Naive thymus-derived CD8-positive, alpha-beta T cell (primary cell): ENCODE data around the gene NCAN. TPM values are rescaled to one million over a fixed set of nuclear protein-coding genes. Genes with fewer than 3 reads are reported as not detected.

Experiments
- ATAC-seq, 2 donors: fragments of 150-1000 bp; cut with Tn5 transposase in 1 of 2; sonication (Bioruptor Pico), chemical (Tn5 transposase) in 1 of 2; 1 replicate in 1 of 2; 2 replicates in 1 of 2; pipeline ENCODE4 v1.10.0; 2021; ENCODE audit warnings: mild to moderate bottlenecking in 2 of 2, moderate library complexity in 2 of 2
- POLR2A ChIA-PET: fragments of 350-600 bp; sonication (Branson Sonifier 250); formaldehyde crosslinking; loops from one replicate; lab custom pipeline; 2021; ENCODE audit warnings: antibody characterized with exemption; lab: Charles Lee
- DNase-seq, 10 donors: peaks; one replicate each; pipeline versions ENCODE4 v3.0.0 to v3.0.0-alpha.2; 2020 to 2022
- H3K27ac Mint-ChIP-seq, 10 donors: one replicate each; pipeline ENCODE4 v1.8.0; 2020 to 2022; ENCODE audit warnings: mild to moderate bottlenecking in 10 of 10, mixed read lengths in 10 of 10, moderate library complexity in 4 of 10, inconsistent platforms in 1 of 10
- H3K27me3 Mint-ChIP-seq, 5 donors: one replicate each; pipeline ENCODE4 v1.8.0; 2021 to 2022; ENCODE audit warnings: mixed read lengths in 5 of 5
- H3K36me3 Mint-ChIP-seq, 3 donors: one replicate each; pipeline ENCODE4 v1.8.0; 2020 to 2022; ENCODE audit warnings: mixed read lengths in 3 of 3, mild to moderate bottlenecking in 2 of 3, inconsistent platforms in 1 of 3
- H3K4me1 Mint-ChIP-seq, 4 donors: one replicate each; pipeline ENCODE4 v1.8.0; 2021 to 2022; ENCODE audit warnings: mixed read lengths in 4 of 4
- H3K4me3 Mint-ChIP-seq, 10 donors: one replicate each; pipeline ENCODE4 v1.8.0; 2020 to 2022; ENCODE audit warnings: mild to moderate bottlenecking in 10 of 10, mixed read lengths in 10 of 10, moderate library complexity in 6 of 10, inconsistent platforms in 1 of 10
- H3K9me3 Mint-ChIP-seq, 9 donors: one replicate each; pipeline ENCODE4 v1.8.0; 2020 to 2022; ENCODE audit warnings: mixed read lengths in 9 of 9, mild to moderate bottlenecking in 3 of 9, inconsistent platforms in 1 of 9, moderate library complexity in 1 of 9
- polyA plus RNA-seq, 3 donors: library from polyadenylated mRNA; unstranded; fragments of 300-500 nt; fragmentation: Illumina TruSeq; gene quantifications; one replicate each; pipeline ENCODE4 v1.2.3, GENCODE V29; 2021
- total RNA-seq, 8 experiments: library from RNA in 2 of 8; stranded (reverse) in 2 of 8; gene quantifications; one replicate each; pipeline ENCODE4 v1.2.3 and lab custom pipeline; 2021 to 2026

The NCAN gene
- total and polyA plus RNA-seq, 5 experiments from 2014 or later = not detected

- POLR2A ChIA-PET = interaction anchor here (1.0 kb wide), 1 partner anchor 30 kb away, joined by 3 read pairs; no protein-coding TSS in a partner anchor
Measured at GRCh38 chr19:19269952-19270694, 58.4 kb downstream of the NCAN start.

GRCh38 chr19:19270749-19271571 is 59.2 kb downstream of the NCAN start:
- POLR2A ChIA-PET = interaction anchor here (1.0 kb wide), 1 partner anchor 29 kb away, joined by 3 read pairs; no protein-coding TSS in a partner anchor
- Mint-ChIP-seq H3K4me3 (peak overlapping the region in 1 of 10 donors; percentile 34), H3K27ac (no peak overlapping the region), H3K4me1 (peaks cover 3 to 13% (median 9%) of the 10 kb centered on the region in 4 donors), H3K27me3 (peaks cover 9 to 27% (median 17%) of the 10 kb centered on the region in 5 donors), H3K9me3 (no peaks in the 10 kb centered on the region), H3K36me3 (peaks cover 0 to 15% (median 7%) of the 10 kb centered on the region in 3 donors)
- DNase-seq = no peak
- no peak for ATAC-seq

More at GRCh38 chr19:19269952-19270694, 58.4 kb downstream of the NCAN start:
- H3K27ac Mint-ChIP-seq = no peak overlapping the region
- peaks cover 0 to 8% (median 2%) of the 10 kb centered on the region in 3 donors for H3K36me3 Mint-ChIP-seq
- peaks cover 9 to 25% (median 17%) of the 10 kb centered on the region in 5 donors for H3K27me3 Mint-ChIP-seq
- H3K4me1 Mint-ChIP-seq = peaks cover 3 to 13% (median 10%) of the 10 kb centered on the region in 4 donors
- H3K4me3 Mint-ChIP-seq = no peak overlapping the region
- DNase-seq (no peak), ATAC-seq (no peak)
- no peaks in the 10 kb centered on the region for H3K9me3 Mint-ChIP-seq

- Mint-ChIP-seq H3K36me3 (peaks cover 0 to 25% (median 15%) of the 10 kb centered on the region in 3 donors), H3K4me1 (peaks cover 3 to 13% (median 9%) of the 10 kb centered on the region in 4 donors), H3K9me3 (no peaks in the 10 kb centered on the region), H3K4me3 (peak overlapping the region in 6 of 10 donors; percentile 20 to 74 (median 45)), H3K27me3 (peaks cover 9 to 27% (median 17%) of the 10 kb centered on the region in 5 donors), H3K27ac (no peak overlapping the region)
- ATAC-seq (no peak), DNase-seq (no peak)
- POLR2A ChIA-PET = no interaction called here
Measured at GRCh38 chr19:19271828-19272599, 60.3 kb downstream of the NCAN start.

- ATAC-seq = no peak
- no peak overlapping the region for H3K27ac Mint-ChIP-seq
- H3K4me1 Mint-ChIP-seq = peaks cover 3 to 13% (median 9%) of the 10 kb centered on the region in 4 donors
- DNase-seq = no peak
- H3K9me3 Mint-ChIP-seq = no peaks in the 10 kb centered on the region
- no peak overlapping the region for H3K4me3 Mint-ChIP-seq
- H3K36me3 Mint-ChIP-seq = peaks cover 0 to 44% (median 27%) of the 10 kb centered on the region in 3 donors
- POLR2A ChIA-PET = no interaction called here
- peaks cover 9 to 27% (median 17%) of the 10 kb centered on the region in 5 donors for H3K27me3 Mint-ChIP-seq
Measured at GRCh38 chr19:19274146-19274545, 62.4 kb downstream of the NCAN start.

- ATAC-seq = no peak
- no peak overlapping the region for H3K4me3 Mint-ChIP-seq
Measured at GRCh38 chr19:19274716-19275565, 63.2 kb downstream of the NCAN start.

GRCh38 chr19:19276386-19276785 is 64.6 kb downstream of the NCAN start:
- Mint-ChIP-seq H3K9me3 (no peaks in the 10 kb centered on the region), H3K27ac (peak overlapping the region in 1 of 10 donors; percentile 41), H3K27me3 (peaks cover 9 to 25% (median 17%) of the 10 kb centered on the region in 5 donors), H3K36me3 (peaks cover 0 to 64% (median 41%) of the 10 kb centered on the region in 3 donors), H3K4me3 (no peak overlapping the region), H3K4me1 (peaks cover 3 to 13% (median 9%) of the 10 kb centered on the region in 4 donors)
- no peak for DNase-seq
- POLR2A ChIA-PET = no interaction called here
- no peak for ATAC-seq

More at GRCh38 chr19:19274716-19275565, 63.2 kb downstream of the NCAN start:
- POLR2A ChIA-PET = no interaction called here
- Mint-ChIP-seq H3K4me1 (peaks cover 3 to 13% (median 9%) of the 10 kb centered on the region in 4 donors), H3K36me3 (peaks cover 0 to 50% (median 31%) of the 10 kb centered on the region in 3 donors), H3K9me3 (no peaks in the 10 kb centered on the region), H3K27ac (no peak overlapping the region), H3K27me3 (peaks cover 9 to 27% (median 17%) of the 10 kb centered on the region in 5 donors)
- no peak for DNase-seq

- H3K27me3 Mint-ChIP-seq = peaks cover 9 to 23% (median 15%) of the 10 kb centered on the region in 5 donors
- H3K36me3 Mint-ChIP-seq = peaks cover 0 to 69% (median 46%) of the 10 kb centered on the region in 3 donors
- no peak overlapping the region for H3K4me3 Mint-ChIP-seq
- H3K4me1 Mint-ChIP-seq = peaks cover 3 to 13% (median 8%) of the 10 kb centered on the region in 4 donors
- H3K9me3 Mint-ChIP-seq = no peaks in the 10 kb centered on the region
- no peak for ATAC-seq
- no peak for DNase-seq
- H3K27ac Mint-ChIP-seq = no peak overlapping the region
- POLR2A ChIA-PET = no interaction called here
Measured at GRCh38 chr19:19276851-19277250, 65.1 kb downstream of the NCAN start.

- Mint-ChIP-seq H3K9me3 (no peaks in the 10 kb centered on the region), H3K36me3 (peaks cover 0 to 82% (median 50%) of the 10 kb centered on the region in 3 donors)
- POLR2A ChIA-PET = no interaction called here
Measured at GRCh38 chr19:19278315-19278714, 66.6 kb downstream of the NCAN start.

GRCh38 chr19:19279062-19279612 is 67.4 kb downstream of the NCAN start:
- Mint-ChIP-seq H3K27ac (no peak overlapping the region), H3K4me3 (no peak overlapping the region), H3K4me1 (peaks cover 0 to 1% (median 1%) of the 10 kb centered on the region in 4 donors), H3K9me3 (no peaks in the 10 kb centered on the region), H3K36me3 (peaks cover 3 to 85% (median 58%) of the 10 kb centered on the region in 3 donors), H3K27me3 (peaks cover 0 to 7% (median under 1%) of the 10 kb centered on the region in 5 donors)
- DNase-seq = no peak
- POLR2A ChIA-PET = no interaction called here
- no peak for ATAC-seq

More at GRCh38 chr19:19278315-19278714, 66.6 kb downstream of the NCAN start:
- no peak for ATAC-seq
- no peak overlapping the region for H3K27ac Mint-ChIP-seq
- H3K4me3 Mint-ChIP-seq = no peak overlapping the region
- peaks cover 6 to 15% (median 8%) of the 10 kb centered on the region in 5 donors for H3K27me3 Mint-ChIP-seq
- H3K4me1 Mint-ChIP-seq = peaks cover 3 to 10% (median 7%) of the 10 kb centered on the region in 4 donors
- no peak for DNase-seq

GRCh38 chr19:19279853-19280252 is 68.1 kb downstream of the NCAN start:
- no peak overlapping the region for H3K27ac Mint-ChIP-seq
- peaks cover 0 to 3% (median 0%) of the 10 kb centered on the region in 4 donors for H3K4me1 Mint-ChIP-seq
- ATAC-seq = no peak
- H3K4me3 Mint-ChIP-seq = no peak overlapping the region
- H3K27me3 Mint-ChIP-seq = peaks cover 0 to 2% (median 0%) of the 10 kb centered on the region in 5 donors
- no peak for DNase-seq
- POLR2A ChIA-PET = no interaction called here
- H3K9me3 Mint-ChIP-seq = no peaks in the 10 kb centered on the region
- H3K36me3 Mint-ChIP-seq = peaks cover 9 to 89% (median 64%) of the 10 kb centered on the region in 3 donors

GRCh38 chr19:19280561-19280960 is 68.8 kb downstream of the NCAN start:
- Mint-ChIP-seq H3K36me3 (peaks cover 9 to 87% (median 62%) of the 10 kb centered on the region in 3 donors), H3K4me3 (no peak overlapping the region), H3K9me3 (no peaks in the 10 kb centered on the region), H3K27me3 (peaks cover 0 to under 1% (median 0%) of the 10 kb centered on the region in 5 donors), H3K27ac (peak overlapping the region in 1 of 10 donors; percentile 25), H3K4me1 (peaks cover 0 to 3% (median 0%) of the 10 kb centered on the region in 4 donors)
- POLR2A ChIA-PET = no interaction called here
- no peak for DNase-seq
- ATAC-seq = no peak
